Subcutaneous adipose tissue (tissue), 4 donors: ENCODE results near the gene ALDH1A1. TPM values are rescaled to one million over a fixed set of nuclear protein-coding genes. Genes with fewer than 3 reads are reported as not detected.

Experiments used
- CTCF ChIP-seq: fragments of 450-650 bp; IDR thresholded peaks from one replicate; pipeline ENCODE4 v1.5.1; 2016; ENCODE audit warnings: low read depth, mild to moderate bottlenecking, control low read depth, antibody characterized with exemption, moderate library complexity
- total RNA-seq, 4 donors: library from RNA; depleted of rRNA; stranded (reverse); fragments of >200 nt; gene quantifications; one replicate each; pipeline ENCODE4 v1.1.0, GENCODE V29; 2016

ALDH1A1 gene
- total RNA-seq, 4 donors from 2014 or later = 57.2 to 121 (median 85.8) TPM

GRCh38 chr9:72937545-72937944 is 15.3 kb downstream of the ALDH1A1 start:
- no peak for TF ChIP-seq CTCF

DNA sequence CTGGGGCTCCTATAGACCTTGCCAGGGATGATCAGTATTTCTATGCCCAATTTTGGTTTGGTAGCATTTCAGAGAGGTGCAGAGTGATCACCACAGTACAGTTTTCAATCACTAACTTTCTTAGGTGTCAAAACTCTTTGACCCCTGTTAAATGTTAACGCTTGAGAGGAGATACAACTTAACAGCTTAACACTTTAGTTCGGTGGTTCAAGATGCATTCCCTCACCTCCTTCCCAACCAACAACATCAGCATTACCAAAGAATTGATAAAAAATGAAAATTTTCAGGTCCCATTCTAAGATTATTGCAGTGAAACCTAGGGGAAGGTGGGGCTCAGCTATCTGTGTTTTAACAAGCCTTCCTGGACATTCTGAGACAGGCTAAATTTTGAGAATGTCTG is 16.2 kb downstream of the ALDH1A1 start:
- TF ChIP-seq CTCF = no peak

GRCh38 chr9:72936266-72936665 is 16.6 kb downstream of the ALDH1A1 start:
- no peak for TF ChIP-seq CTCF

DNA sequence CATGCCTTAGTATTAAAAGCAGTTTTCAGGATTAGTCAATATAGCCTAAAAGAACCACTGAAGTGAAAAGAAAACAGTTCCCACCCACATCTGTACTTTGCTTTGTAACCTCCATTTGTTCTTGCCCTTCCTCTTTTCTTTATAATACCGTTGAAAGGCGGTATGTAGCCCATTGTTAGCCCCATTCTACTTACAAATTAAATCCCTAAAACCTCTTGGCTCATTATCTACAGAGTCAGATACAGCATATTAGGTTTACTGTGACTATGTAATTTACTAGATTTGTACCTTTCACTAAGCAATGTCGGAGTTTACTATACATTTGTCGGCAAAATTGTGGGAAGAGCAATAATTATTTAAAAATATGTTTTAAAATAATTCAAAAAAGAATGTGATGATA is 17.3 kb downstream of the ALDH1A1 start:
- TF ChIP-seq CTCF = no peak

GRCh38 chr9:72933730-72934665 is 18.9 kb downstream of the ALDH1A1 start:
- TF ChIP-seq CTCF = no peak

GRCh38 chr9:72932619-72933018 is 20.2 kb downstream of the ALDH1A1 start:
- TF ChIP-seq CTCF = no peak

DNA sequence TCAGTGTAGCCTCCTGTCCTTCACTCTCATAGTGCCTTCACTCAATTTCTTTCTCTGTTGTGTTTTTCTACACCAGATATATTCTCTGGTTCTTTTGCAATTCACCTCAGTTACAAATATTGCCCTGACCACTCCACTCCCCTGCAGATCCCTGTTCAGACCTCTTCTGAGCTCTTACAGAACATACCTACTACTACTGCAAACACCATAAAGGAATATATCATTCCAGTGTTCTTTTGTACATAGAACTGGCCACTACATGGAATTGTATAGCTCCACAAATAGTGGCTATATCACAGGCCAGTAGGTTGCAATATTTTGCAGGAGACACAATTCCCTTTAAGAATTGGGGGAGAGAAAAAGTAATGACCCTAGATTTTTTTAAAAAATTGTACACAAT is 21.0 kb downstream of the ALDH1A1 start:
- TF ChIP-seq CTCF = no peak
